ENCODE data around the gene HSPG2. TPM values are rescaled to one million over a fixed set of nuclear protein-coding genes. Genes with fewer than 3 reads are reported as not detected.

The HSPG2 gene
- total and polyA plus RNA-seq, 12 donors = 38.7 to 558 (median 273) TPM

DNA sequence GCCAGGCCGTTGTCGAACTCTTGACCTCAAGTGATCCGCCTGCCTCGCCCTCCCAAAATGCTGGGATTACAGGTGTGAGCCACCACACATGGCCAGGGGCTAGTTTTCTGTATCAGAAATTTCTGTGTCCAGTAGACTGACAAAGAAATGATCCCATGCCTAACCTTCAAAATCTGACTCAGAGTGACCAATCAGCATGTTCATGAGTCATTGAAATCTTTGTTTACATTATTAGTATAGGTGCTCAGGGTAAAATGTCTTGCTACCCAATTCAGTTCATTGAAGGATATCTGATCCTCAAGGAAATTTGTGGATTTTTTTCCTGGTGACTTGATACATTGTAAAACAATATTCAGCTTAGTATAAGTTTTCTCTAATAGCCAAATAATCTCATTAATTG lies 136.0 kb downstream of the HSPG2 start:
- Histone ChIP-seq H3K9me3 (replicated peaks in 1 of 3) (no peaks in the 10 kb centered on the region), H3K27me3 (no peaks in the 10 kb centered on the region), H3K4me1 (replicated peaks in 1 of 2) (peaks cover 0 to 7% of the 10 kb centered on the region in 2 donors), H3K27ac (no peak overlapping the region), H3K36me3 (replicated peaks in 1 of 2) (no peaks in the 10 kb centered on the region), H3K4me3 (no peak overlapping the region)
- no peak for DNase-seq
- intact Hi-C loops (cut with DNase I) = no loop called here
- TF ChIP-seq POLR2A (IDR thresholded peaks at IDR 0.05) = no peak
- TF ChIP-seq, protein P1, sequence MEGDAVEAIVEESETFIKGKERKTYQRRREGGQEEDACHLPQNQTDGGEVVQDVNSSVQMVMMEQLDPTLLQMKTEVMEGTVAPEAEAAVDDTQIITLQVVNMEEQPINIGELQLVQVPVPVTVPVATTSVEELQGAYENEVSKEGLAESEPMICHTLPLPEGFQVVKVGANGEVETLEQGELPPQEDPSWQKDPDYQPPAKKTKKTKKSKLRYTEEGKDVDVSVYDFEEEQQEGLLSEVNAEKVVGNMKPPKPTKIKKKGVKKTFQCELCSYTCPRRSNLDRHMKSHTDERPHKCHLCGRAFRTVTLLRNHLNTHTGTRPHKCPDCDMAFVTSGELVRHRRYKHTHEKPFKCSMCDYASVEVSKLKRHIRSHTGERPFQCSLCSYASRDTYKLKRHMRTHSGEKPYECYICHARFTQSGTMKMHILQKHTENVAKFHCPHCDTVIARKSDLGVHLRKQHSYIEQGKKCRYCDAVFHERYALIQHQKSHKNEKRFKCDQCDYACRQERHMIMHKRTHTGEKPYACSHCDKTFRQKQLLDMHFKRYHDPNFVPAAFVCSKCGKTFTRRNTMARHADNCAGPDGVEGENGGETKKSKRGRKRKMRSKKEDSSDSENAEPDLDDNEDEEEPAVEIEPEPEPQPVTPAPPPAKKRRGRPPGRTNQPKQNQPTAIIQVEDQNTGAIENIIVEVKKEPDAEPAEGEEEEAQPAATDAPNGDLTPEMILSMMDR (IDR thresholded peaks at IDR 0.05) = no peak
- WGBS, 4 donors = 91 to 97% (median 93%) methylated on average over 4 of the region's 4 CpGs

DNA sequence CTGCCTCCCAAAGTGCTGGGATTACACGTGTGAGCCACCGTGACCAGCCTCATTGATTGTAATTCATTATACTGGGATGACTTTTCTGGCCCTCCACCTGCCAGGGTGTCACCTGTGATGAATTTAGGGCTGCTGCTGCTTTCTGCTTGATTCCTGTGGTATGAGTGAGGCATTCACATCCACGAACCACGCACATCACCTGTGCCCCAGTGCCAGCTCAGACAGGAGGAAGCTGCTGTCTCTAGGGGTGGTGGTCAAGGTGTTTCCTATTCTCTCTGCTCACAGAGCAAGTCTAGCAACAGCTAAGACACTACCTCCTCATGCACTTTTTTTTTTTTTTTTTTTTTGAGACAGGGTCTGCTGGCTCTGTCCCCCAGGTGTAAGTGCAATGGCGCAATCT lies 137.4 kb downstream of the HSPG2 start:
- Histone ChIP-seq H3K27me3 (no peaks in the 10 kb centered on the region), H3K9me3 (replicated peaks in 1 of 3) (peaks cover 0 to 5% (median 0%) of the 10 kb centered on the region in 3 donors), H3K4me1 (replicated peaks in 1 of 2) (peaks cover 0 to 7% of the 10 kb centered on the region in 2 donors), H3K36me3 (replicated peaks in 1 of 2) (no peaks in the 10 kb centered on the region), H3K4me3 (no peak overlapping the region), H3K27ac (no peak overlapping the region)
- TF ChIP-seq, protein P1 (IDR thresholded peaks at IDR 0.05) = no peak
- no peak for TF ChIP-seq POLR2A (IDR thresholded peaks at IDR 0.05)
- 81 to 89% (median 87%) methylated on average over 4 to 5 of the region's 5 CpGs for WGBS, 4 donors
- DNase-seq = no peak
- intact Hi-C loops (cut with DNase I) = loop anchor here in 1 of 2 donors (10.0 kb wide), 1 partner anchor 155 kb away; no protein-coding TSS in a partner anchor

DNA sequence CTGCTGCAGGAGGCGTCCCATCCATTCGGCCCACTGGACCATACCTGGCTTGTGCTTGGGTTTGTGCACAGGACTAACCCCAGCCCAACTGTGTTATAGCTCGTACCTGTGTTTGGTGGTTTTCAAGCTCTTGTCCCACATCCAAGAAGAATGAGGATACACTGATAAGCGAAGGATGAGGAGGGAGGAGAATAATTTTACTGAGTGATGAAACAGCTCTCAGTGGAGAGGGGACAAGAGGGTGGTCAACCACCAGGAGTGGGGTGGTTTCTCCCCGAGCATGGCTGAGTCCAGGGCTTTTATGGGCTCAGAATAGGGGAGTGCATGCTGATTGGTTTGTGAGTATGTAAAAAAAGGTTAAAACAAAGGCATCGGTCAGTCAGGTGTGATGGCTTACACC lies 142.0 kb downstream of the HSPG2 start:
- WGBS, 4 donors = 83 to 95% (median 90%) methylated on average over 6 of the region's 6 CpGs
- Histone ChIP-seq H3K27ac (no peak overlapping the region), H3K4me1 (replicated peaks in 1 of 2) (no peaks in the 10 kb centered on the region)

DNA sequence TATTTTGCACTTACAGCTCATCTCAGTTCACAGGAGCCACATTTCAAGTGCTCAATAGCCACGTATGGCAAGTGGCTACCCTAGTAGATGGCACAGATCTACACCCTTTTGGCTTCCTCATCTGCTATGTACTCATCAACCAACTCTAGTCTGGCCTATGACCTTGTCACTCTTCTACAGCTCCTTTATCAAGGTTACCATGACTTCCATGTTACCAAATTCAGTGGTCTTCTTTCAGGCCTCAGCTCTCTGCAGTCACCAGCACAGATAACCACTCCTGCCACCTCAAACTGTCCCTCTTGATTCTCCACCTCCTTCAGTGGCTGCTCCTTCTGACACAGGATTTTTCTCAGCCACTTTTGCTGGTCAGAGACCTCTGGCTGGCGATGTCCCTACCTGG lies 142.5 kb downstream of the HSPG2 start:
- H3K4me3 ChIP-seq = no peak overlapping the region
- H3K27me3 ChIP-seq = no peaks in the 10 kb centered on the region
- no peaks in the 10 kb centered on the region for H3K4me1 ChIP-seq (replicated peaks in 1 of 2)
- H3K27ac ChIP-seq = no peak overlapping the region
- no peaks in the 10 kb centered on the region for H3K36me3 ChIP-seq (replicated peaks in 1 of 2)
- WGBS, 4 donors = 93 to 95% (median 94%) methylated on average over 2 of the region's 2 CpGs
- H3K9me3 ChIP-seq (replicated peaks in 1 of 3) = peaks cover 0 to 8% (median 0%) of the 10 kb centered on the region in 3 donors
- intact Hi-C loops (cut with DNase I) = loop anchor here in 1 of 2 donors (10.0 kb wide), 1 partner anchor 160 kb away; no protein-coding TSS in a partner anchor
- TF ChIP-seq POLR2A (IDR thresholded peaks at IDR 0.05) = no peak
- DNase-seq = no peak

More for the DNA sequence above, 142.0 kb downstream of the HSPG2 start:
- H3K36me3 ChIP-seq (replicated peaks in 1 of 2) = no peaks in the 10 kb centered on the region
- H3K9me3 ChIP-seq (replicated peaks in 1 of 3) = peaks cover 0 to 8% (median 0%) of the 10 kb centered on the region in 3 donors
- no peaks in the 10 kb centered on the region for H3K27me3 ChIP-seq
- intact Hi-C loops (cut with DNase I) = loop anchor here in 1 of 2 donors (10.0 kb wide), 1 partner anchor 160 kb away; no protein-coding TSS in a partner anchor
- no peak for DNase-seq
- H3K4me3 ChIP-seq = no peak overlapping the region
- TF ChIP-seq, protein P1 (IDR thresholded peaks at IDR 0.05) = no peak
- TF ChIP-seq POLR2A (IDR thresholded peaks at IDR 0.05) = no peak

DNA sequence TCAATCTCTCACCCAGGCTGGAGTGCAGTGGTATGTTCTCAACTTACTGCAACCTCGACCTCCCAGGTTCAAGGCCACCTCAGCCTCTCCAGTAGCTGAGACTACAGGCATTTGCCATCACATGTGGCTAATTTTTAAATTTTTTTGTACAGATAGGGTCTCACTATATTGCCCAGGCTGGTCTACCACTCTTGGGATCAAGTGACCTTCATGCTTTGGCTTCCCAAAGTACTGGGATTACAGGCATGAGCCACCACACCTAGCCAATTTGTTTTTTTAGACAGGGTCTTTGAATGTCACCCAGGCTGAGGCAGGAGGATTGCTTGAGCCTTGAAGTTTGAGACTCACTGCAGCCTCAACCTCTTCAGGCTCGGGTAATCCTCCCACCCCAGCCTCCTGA lies 144.0 kb downstream of the HSPG2 start:
- no peak for TF ChIP-seq POLR2A (IDR thresholded peaks at IDR 0.05)
- TF ChIP-seq, protein P1 (IDR thresholded peaks at IDR 0.05) = no peak
- no peak for DNase-seq
- no peak overlapping the region for H3K4me3 ChIP-seq
- H3K4me1 ChIP-seq (replicated peaks in 1 of 2) = no peaks in the 10 kb centered on the region
- H3K9me3 ChIP-seq (replicated peaks in 1 of 3) = peaks cover 0 to 8% (median 0%) of the 10 kb centered on the region in 3 donors
- H3K27ac ChIP-seq = no peak overlapping the region
- no peaks in the 10 kb centered on the region for H3K36me3 ChIP-seq (replicated peaks in 1 of 2)
- 61 to 77% (median 74%) methylated on average over 2 of the region's 2 CpGs for WGBS, 4 donors
- intact Hi-C loops (cut with DNase I) = loop anchor here in 1 of 2 donors (10.0 kb wide), 1 partner anchor 162 kb away; no protein-coding TSS in a partner anchor
- no peaks in the 10 kb centered on the region for H3K27me3 ChIP-seq
